ENCODE results near the gene CMTR1. TPM values are rescaled to one million over a fixed set of nuclear protein-coding genes. Genes with fewer than 3 reads are reported as not detected.

The CMTR1 gene
- total and polyA plus RNA-seq, 7 experiments from 2014 or later: 21.1 to 89.4 (median 70.3) TPM

GRCh38 chr6:37514837-37515236 is 81.8 kb downstream of the CMTR1 start:
- DNase-seq (no peak), ATAC-seq (no peak)
- ChIA-PET POLR2A (interaction anchor here (0.6 to 12.3 kb wide), 4 partner anchors 10 to 116 kb away, joined by 3 to 376 read pairs (median 8); partner anchors contain the start of genes CCDC167 and CMTR1), CTCF (interaction anchor here (3.2 to 3.9 kb wide), 2 partner anchors 23 to 29 kb away, joined by 15 to 20 read pairs; no protein-coding TSS in a partner anchor)
- H3K4me1 ChIP-seq (ENCODE audit: control insufficient read depth in 2 of 2, insufficient read depth in 2 of 2, low read length in 2 of 2): peaks cover 73 to 81% of the 10 kb centered on the region in 2 donors
- H3K27me3 ChIP-seq (ENCODE audit: control insufficient read depth in 2 of 2, insufficient read depth in 2 of 2, low read length in 2 of 2): no peaks in the 10 kb centered on the region
- Mint-ChIP-seq H3K27me3 (no peaks in the 10 kb centered on the region), H3K9me3 (peaks cover 0 to under 1% (median 0%) of the 10 kb centered on the region in 11 donors), H3K27ac (peak overlapping the region; percentile 92 to 99 (median 97)), H3K36me3 (peaks cover 0 to 6% (median 0%) of the 10 kb centered on the region in 5 donors), H3K4me3 (peak overlapping the region; percentile 75 to 93 (median 84)), H3K4me1 (peaks cover 59 to 96% (median 93%) of the 10 kb centered on the region in 7 donors)
- peak overlapping the region; percentile 97 for H3K27ac ChIP-seq (ENCODE audit: low read depth, low read length)
- no peaks in the 10 kb centered on the region for H3K36me3 ChIP-seq (ENCODE audit: control insufficient read depth in 2 of 3, insufficient read depth in 3 of 3, low read length in 3 of 3)
- no peaks in the 10 kb centered on the region for H3K9me3 ChIP-seq (ENCODE audit: control insufficient read depth in 2 of 3, low read length in 3 of 3)
- H3K4me3 ChIP-seq (ENCODE audit: low read length): peak overlapping the region; percentile 55
- intact Hi-C loops (cut with micrococcal nuclease): loop anchor here in 1 of 2 donors (5.0 to 10.0 kb wide), 2 partner anchors 343 to 1070 kb away; partner anchors contain the start of genes KCTD20, PIM1 and PXT1

- ATAC-seq (no peak), DNase-seq (peak in 1 of 9 donors; percentile 15)
- intact Hi-C loops (cut with micrococcal nuclease): loop anchor here (1.0 to 10.0 kb wide), 11 partner anchors 7 to 1071 kb away; partner anchors contain the start of genes CMTR1 (in 1 of the 2), KCTD20 (in 1 of the 2), MDGA1 (in 1 of the 2) and MTCH1 (in 1 of the 2)
- Mint-ChIP-seq H3K4me3 (peak overlapping the region; percentile 75 to 93 (median 84)), H3K4me1 (peaks cover 56 to 92% (median 87%) of the 10 kb centered on the region in 7 donors), H3K36me3 (peaks cover 0 to 6% (median 0%) of the 10 kb centered on the region in 5 donors), H3K27me3 (no peaks in the 10 kb centered on the region), H3K9me3 (no peaks in the 10 kb centered on the region), H3K27ac (peak overlapping the region; percentile 92 to 99 (median 97))
- CTCF ChIA-PET: interaction anchor here (1.0 to 3.9 kb wide), 8 partner anchors 11 to 190 kb away, joined by 3 to 54 read pairs (median 4); partner anchors contain the start of gene CCDC167
- no peaks in the 10 kb centered on the region for H3K9me3 ChIP-seq (ENCODE audit: control insufficient read depth in 2 of 3, low read length in 3 of 3)
- peak overlapping the region; percentile 55 for H3K4me3 ChIP-seq (ENCODE audit: low read length)
- H3K27ac ChIP-seq (ENCODE audit: low read depth, low read length): peak overlapping the region; percentile 97
- H3K27me3 ChIP-seq (ENCODE audit: control insufficient read depth in 2 of 2, insufficient read depth in 2 of 2, low read length in 2 of 2): no peaks in the 10 kb centered on the region
- no peaks in the 10 kb centered on the region for H3K36me3 ChIP-seq (ENCODE audit: control insufficient read depth in 2 of 3, insufficient read depth in 3 of 3, low read length in 3 of 3)
- POLR2A ChIA-PET: interaction anchor here (1.0 to 12.3 kb wide), 11 partner anchors 10 to 182 kb away, joined by 5 to 376 read pairs (median 8); partner anchors contain the start of genes CCDC167, CMTR1 and MDGA1
- H3K4me1 ChIP-seq (ENCODE audit: control insufficient read depth in 2 of 2, insufficient read depth in 2 of 2, low read length in 2 of 2): peaks cover 77 to 81% of the 10 kb centered on the region in 2 donors
These were observed 82.7 kb downstream of the CMTR1 start for GRCh38 chr6:37515712-37516075.

GRCh38 chr6:37516076-37516919 is 83.3 kb downstream of the CMTR1 start:
- ChIA-PET CTCF (interaction anchor here (0.8 to 3.9 kb wide), 12 partner anchors 10 to 190 kb away, joined by 3 to 54 read pairs (median 4); partner anchors contain the start of gene CCDC167), POLR2A (interaction anchor here (0.6 to 12.3 kb wide), 17 partner anchors 10 to 412 kb away, joined by 3 to 376 read pairs (median 6); partner anchors contain the start of genes CCDC167, CMTR1 and MDGA1)
- peaks cover 76 to 84% of the 10 kb centered on the region in 2 donors for H3K4me1 ChIP-seq (ENCODE audit: control insufficient read depth in 2 of 2, insufficient read depth in 2 of 2, low read length in 2 of 2)
- no peaks in the 10 kb centered on the region for H3K36me3 ChIP-seq (ENCODE audit: control insufficient read depth in 2 of 3, insufficient read depth in 3 of 3, low read length in 3 of 3)
- Mint-ChIP-seq H3K4me3 (peak overlapping the region; percentile 75 to 93 (median 84)), H3K36me3 (peaks cover 0 to 6% (median 0%) of the 10 kb centered on the region in 5 donors), H3K9me3 (no peaks in the 10 kb centered on the region), H3K27me3 (no peaks in the 10 kb centered on the region), H3K27ac (peak overlapping the region; percentile 92 to 99 (median 97)), H3K4me1 (peaks cover 51 to 89% (median 81%) of the 10 kb centered on the region in 7 donors)
- peak; percentile 60 to 98 (median 89) for DNase-seq
- no peaks in the 10 kb centered on the region for H3K9me3 ChIP-seq (ENCODE audit: control insufficient read depth in 2 of 3, low read length in 3 of 3)
- no peaks in the 10 kb centered on the region for H3K27me3 ChIP-seq (ENCODE audit: control insufficient read depth in 2 of 2, insufficient read depth in 2 of 2, low read length in 2 of 2)
- intact Hi-C loops (cut with micrococcal nuclease): loop anchor here (1.0 to 10.0 kb wide), 11 partner anchors 8 to 1071 kb away; partner anchors contain the start of genes CMTR1 (in 1 of the 2), KCTD20 (in 1 of the 2), MDGA1 (in 1 of the 2) and MTCH1 (in 1 of the 2)
- H3K4me3 ChIP-seq (ENCODE audit: low read length): peak overlapping the region; percentile 55
- ATAC-seq: peak; percentile 90
- H3K27ac ChIP-seq (ENCODE audit: low read depth, low read length): peak overlapping the region; percentile 97

- Mint-ChIP-seq H3K27me3 (no peaks in the 10 kb centered on the region), H3K27ac (peak overlapping the region; percentile 92 to 99 (median 97)), H3K9me3 (no peaks in the 10 kb centered on the region), H3K4me3 (peak overlapping the region; percentile 75 to 93 (median 84)), H3K36me3 (peaks cover 0 to 6% (median 0%) of the 10 kb centered on the region in 5 donors), H3K4me1 (peaks cover 49 to 82% (median 76%) of the 10 kb centered on the region in 7 donors)
- Histone ChIP-seq H3K4me3 (ENCODE audit: low read length) (peak overlapping the region; percentile 55), H3K27ac (ENCODE audit: low read depth, low read length) (peak overlapping the region; percentile 97), H3K27me3 (ENCODE audit: control insufficient read depth in 2 of 2, insufficient read depth in 2 of 2, low read length in 2 of 2) (no peaks in the 10 kb centered on the region), H3K4me1 (ENCODE audit: control insufficient read depth in 2 of 2, insufficient read depth in 2 of 2, low read length in 2 of 2) (peaks cover 70 to 85% of the 10 kb centered on the region in 2 donors), H3K9me3 (ENCODE audit: control insufficient read depth in 2 of 3, low read length in 3 of 3) (no peaks in the 10 kb centered on the region), H3K36me3 (ENCODE audit: control insufficient read depth in 2 of 3, insufficient read depth in 3 of 3, low read length in 3 of 3) (no peaks in the 10 kb centered on the region)
- ChIA-PET POLR2A (interaction anchor here (0.6 to 12.3 kb wide), 15 partner anchors 9 to 413 kb away, joined by 3 to 376 read pairs (median 7); partner anchors contain the start of genes CCDC167, CMTR1 and MDGA1), CTCF (interaction anchor here (0.8 to 3.9 kb wide), 10 partner anchors 10 to 191 kb away, joined by 3 to 54 read pairs (median 6); partner anchors contain the start of gene CCDC167)
- intact Hi-C loops (cut with micrococcal nuclease): loop anchor here (1.0 to 10.0 kb wide), 15 partner anchors 9 to 1072 kb away; partner anchors contain the start of genes CMTR1 (in 1 of the 2), KCTD20 (in 1 of the 2), MDGA1 (in 1 of the 2) and MTCH1 (in 1 of the 2)
- DNase-seq: peak in 1 of 9 donors; percentile 42
- ATAC-seq: peak; percentile 1
These were observed 83.9 kb downstream of the CMTR1 start for GRCh38 chr6:37516920-37517405.

- H3K36me3 ChIP-seq (ENCODE audit: control insufficient read depth in 2 of 3, insufficient read depth in 3 of 3, low read length in 3 of 3): no peaks in the 10 kb centered on the region
- POLR2A ChIA-PET: interaction anchor here (0.6 to 12.3 kb wide), 11 partner anchors 8 to 413 kb away, joined by 3 to 376 read pairs (median 6); partner anchors contain the start of genes CCDC167 and MDGA1
- H3K4me3 ChIP-seq (ENCODE audit: low read length): peak overlapping the region; percentile 55
- no peaks in the 10 kb centered on the region for H3K27me3 ChIP-seq (ENCODE audit: control insufficient read depth in 2 of 2, insufficient read depth in 2 of 2, low read length in 2 of 2)
- DNase-seq (peak; percentile 22 to 89 (median 84)), ATAC-seq (peak; percentile 71)
- no peaks in the 10 kb centered on the region for H3K9me3 ChIP-seq (ENCODE audit: control insufficient read depth in 2 of 3, low read length in 3 of 3)
- peaks cover 0 to 8% (median 2%) of the 10 kb centered on the region in 5 donors for H3K36me3 Mint-ChIP-seq
- peak overlapping the region; percentile 75 to 93 (median 84) for H3K4me3 Mint-ChIP-seq
- H3K27me3 Mint-ChIP-seq: no peaks in the 10 kb centered on the region
- no peaks in the 10 kb centered on the region for H3K9me3 Mint-ChIP-seq
- intact Hi-C loops (cut with micrococcal nuclease): loop anchor here (1.0 to 10.0 kb wide), 10 partner anchors 15 to 1073 kb away; partner anchors contain the start of genes KCTD20 (in 1 of the 2), MTCH1 (in 1 of the 2), PIM1 (in 1 of the 2) and PXT1 (in 1 of the 2)
- peaks cover 49 to 80% (median 74%) of the 10 kb centered on the region in 7 donors for H3K4me1 Mint-ChIP-seq
- H3K27ac ChIP-seq (ENCODE audit: low read depth, low read length): peak overlapping the region; percentile 97
- CTCF ChIA-PET: interaction anchor here (1.2 to 3.9 kb wide), 7 partner anchors 14 to 48 kb away, joined by 3 to 54 read pairs (median 12); partner anchors contain the start of gene CCDC167
- H3K27ac Mint-ChIP-seq: peak overlapping the region; percentile 92 to 99 (median 97)
- H3K4me1 ChIP-seq (ENCODE audit: control insufficient read depth in 2 of 2, insufficient read depth in 2 of 2, low read length in 2 of 2): peaks cover 66 to 85% of the 10 kb centered on the region in 2 donors
These were observed 84.4 kb downstream of the CMTR1 start for GRCh38 chr6:37517411-37517812.
